GM23248 (cell line): ENCODE measurements around the gene TMBIM1. TPM values are rescaled to one million over a fixed set of nuclear protein-coding genes. Genes with fewer than 3 reads are reported as not detected.

Source experiments
- DNase-seq: peaks from one replicate; pipeline ENCODE4 v3.0.0-alpha.2; 2015
- H2AFZ ChIP-seq: fragments of 200-600 bp; sonication (generic); 2 replicates; pipeline ENCODE4 v1.6.1; 2016; ENCODE audit warnings: antibody characterized with exemption
- H3F3A ChIP-seq: fragments of 200-600 bp; sonication (generic); 2 replicates; pipeline ENCODE4 v1.6.1; 2016; ENCODE audit warnings: mild to moderate bottlenecking, antibody characterized with exemption, mixed run types; ENCODE audit not compliant: insufficient read depth
- H3K27ac ChIP-seq: fragments of 200-600 bp; sonication (generic); 2 replicates; pipeline ENCODE4 v1.5.1; 2016; ENCODE audit warnings: mild to moderate bottlenecking
- H3K27me3 ChIP-seq: fragments of 200-600 bp; sonication (generic); replicated peaks from 2 replicates; pipeline ENCODE4 v1.6.1; 2016; ENCODE audit warnings: mild to moderate bottlenecking; ENCODE audit not compliant: insufficient read depth
- H3K36me3 ChIP-seq: fragments of 200-600 bp; sonication (generic); 2 replicates; pipeline ENCODE4 v1.6.1; 2016; ENCODE audit warnings: low read depth, mild to moderate bottlenecking
- H3K4me1 ChIP-seq: fragments of 200-600 bp; sonication (generic); 2 replicates; pipeline ENCODE4 v1.6.1; 2016; ENCODE audit warnings: mild to moderate bottlenecking; ENCODE audit not compliant: insufficient read depth
- H3K4me2 ChIP-seq: fragments of 200-600 bp; sonication (generic); one replicate; pipeline ENCODE4 v1.6.1; 2016; ENCODE audit warnings: mild to moderate bottlenecking; ENCODE audit not compliant: unreplicated experiment
- H3K4me3 ChIP-seq: fragments of 200-600 bp; sonication (generic); 2 replicates; pipeline ENCODE4 v1.5.1; 2016; ENCODE audit warnings: mild to moderate bottlenecking
- H3K79me2 ChIP-seq: fragments of 200-600 bp; sonication (generic); 2 replicates; pipeline ENCODE4 v1.6.1; 2016; ENCODE audit warnings: mild to moderate bottlenecking; ENCODE audit not compliant: insufficient read depth
- H3K9ac ChIP-seq: fragments of 200-600 bp; sonication (generic); 2 replicates; pipeline ENCODE4 v1.6.1; 2016; ENCODE audit warnings: mild to moderate bottlenecking
- H3K9me2 ChIP-seq: fragments of 200-600 bp; sonication (generic); 2 replicates; pipeline ENCODE4 v1.6.1; 2016; ENCODE audit warnings: mixed run types, mild to moderate bottlenecking, moderate library complexity; ENCODE audit not compliant: insufficient read depth
- H3K9me3 ChIP-seq: fragments of 200-600 bp; sonication (generic); one replicate; pipeline ENCODE4 v1.6.1; 2017; ENCODE audit warnings: low read depth
- H4K20me1 ChIP-seq: fragments of 200-600 bp; sonication (generic); 2 replicates; pipeline ENCODE4 v1.6.0; 2016; ENCODE audit not compliant: insufficient read depth
- EZH2 ChIP-seq: fragments of 200-600 bp; sonication (generic); IDR thresholded peaks from 2 replicates; pipeline ENCODE4 v1.6.1; 2018; ENCODE audit warnings: antibody characterized with exemption, mild to moderate bottlenecking; ENCODE audit not compliant: insufficient read depth, poor library complexity, severe bottlenecking
- EZH2phosphoT487 ChIP-seq: fragments of 200-600 bp; sonication (generic); IDR thresholded peaks from 2 replicates; pipeline ENCODE4 v1.6.1; 2018; ENCODE audit warnings: antibody characterized with exemption, moderate library complexity, mild to moderate bottlenecking, low read depth; ENCODE audit not compliant: insufficient read depth
- WGBS, 2 experiments: methylation state at CpG; one replicate each; pipeline ENCODE4 v1.1.6; 2015 to 2017; ENCODE audit warnings: low lambda C conversion rate in 2 of 2, low coverage in 1 of 2; ENCODE audit errors: missing lambda C conversion rate in 2 of 2; 5-methylcytosine and 5-hydroxymethylcytosine counted together
- in situ Hi-C: fragments of 300-500 bp; cut with MboI; formaldehyde crosslinking; loops from 2 replicates; pipeline ENCODE4 v1.15.0; 2020
- polyA plus RNA-seq: library from polyadenylated mRNA; unstranded; fragments of >200 nt; fragmentation: Nextera tagmentation; extraction: Ambion mirVana; gene quantifications from 2 replicates; pipeline ENCODE4 v1.2.1, GENCODE V29; 2016
- total RNA-seq: library from RNA; depleted of rRNA; stranded (reverse); fragments of >200 nt; shearing (Covaris generic); gene quantifications from 2 replicates; pipeline ENCODE4 v1.2.3, GENCODE V29; 2014

Gene TMBIM1
- total and polyA plus RNA-seq, 2 experiments from 2014 or later, result 166 to 178 TPM

- TF ChIP-seq EZH2phosphoT487, result no peak
- TF ChIP-seq EZH2, result no peak
- Histone ChIP-seq H3K4me1 (peaks cover 20% of the 10 kb centered on the region), H3K9me3 (no peaks in the 10 kb centered on the region), H2AFZ (no peak overlapping the region), H3K27me3 (no peaks in the 10 kb centered on the region), H3K4me2 (peak overlapping the region; percentile 62), H4K20me1 (no peaks in the 10 kb centered on the region), H3K79me2 (peaks cover 77% of the 10 kb centered on the region), H3F3A (peaks cover 17% of the 10 kb centered on the region), H3K4me3 (no peak overlapping the region), H3K36me3 (peaks cover 10% of the 10 kb centered on the region; the same call in 1 of the 2 replicates), H3K9ac (peak overlapping the region; percentile 80), H3K9me2 (no peaks in the 10 kb centered on the region), H3K27ac (peak overlapping the region; percentile 84)
- 8% methylated on average over 18 of the region's 18 CpGs for WGBS, 2 experiments
- in situ Hi-C loops, result no loop called here
- DNase-seq, result peak; percentile 96
Measured at GRCh38 chr2:218272531-218273212, 19.6 kb downstream of the TMBIM1 start.

DNA sequence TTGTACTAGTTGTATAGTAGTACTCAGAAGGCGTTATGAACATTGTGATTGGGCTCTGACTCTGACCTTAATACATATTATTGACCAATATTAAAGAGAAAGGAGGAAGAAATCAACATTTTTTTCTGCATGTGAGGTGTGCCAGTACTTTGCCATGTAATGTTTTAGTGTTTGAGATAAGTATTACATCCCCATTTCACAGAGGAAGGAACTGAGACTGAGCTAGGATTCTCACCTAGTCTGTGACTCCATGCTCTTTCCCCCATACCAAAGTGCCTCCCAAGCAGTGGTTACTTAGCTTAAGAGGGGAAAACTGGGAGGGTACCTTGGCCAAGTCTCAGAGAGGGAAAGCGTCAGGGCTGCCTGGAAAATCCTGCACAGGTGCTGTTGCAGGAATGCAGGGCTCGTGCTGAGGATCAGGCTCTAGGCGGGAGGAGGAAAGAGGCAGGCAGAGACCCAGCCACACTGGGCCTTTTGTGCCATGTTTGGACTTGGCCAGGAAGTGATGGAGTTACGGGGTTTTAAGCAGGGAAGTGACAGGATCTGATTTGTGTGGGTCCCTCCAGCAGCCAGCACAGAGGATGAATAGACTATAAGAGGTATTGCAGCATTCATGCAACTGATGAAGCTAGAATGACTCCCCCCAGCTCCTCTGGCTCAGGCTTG is 20.3 kb downstream of the TMBIM1 start:
- in situ Hi-C loops, result no loop called here
- WGBS, 2 experiments, result 25 to 27% methylated on average over 5 of the region's 5 CpGs
- TF ChIP-seq EZH2phosphoT487 (no peak), EZH2 (no peak)
- no peaks in the 10 kb centered on the region for H3K9me2 ChIP-seq
- no peaks in the 10 kb centered on the region for H3K27me3 ChIP-seq
- H3K9ac ChIP-seq, result peak overlapping the region; percentile 80
- H4K20me1 ChIP-seq, result no peaks in the 10 kb centered on the region
- H3K4me3 ChIP-seq, result peak overlapping the region; percentile 89
- peaks cover 10% of the 10 kb centered on the region; the same call in 1 of the 2 replicates for H3K36me3 ChIP-seq
- peak overlapping the region; percentile 43; the same call in 1 of the 2 replicates for H3K27ac ChIP-seq
- H3K4me2 ChIP-seq, result peak overlapping the region; percentile 89
- peak; percentile 27 for DNase-seq
- peaks cover 78% of the 10 kb centered on the region for H3K79me2 ChIP-seq
- H3F3A ChIP-seq, result peaks cover 17% of the 10 kb centered on the region
- no peak overlapping the region for H2AFZ ChIP-seq
- H3K4me1 ChIP-seq, result peaks cover 20% of the 10 kb centered on the region
- no peaks in the 10 kb centered on the region for H3K9me3 ChIP-seq

- Histone ChIP-seq H3K27ac (peak overlapping the region; percentile 39), H3K9me2 (no peaks in the 10 kb centered on the region), H3K9me3 (no peaks in the 10 kb centered on the region), H3K79me2 (peaks cover 78% of the 10 kb centered on the region), H3K4me1 (peaks cover 20% of the 10 kb centered on the region), H3K4me3 (peak overlapping the region; percentile 89), H3F3A (peaks cover 17% of the 10 kb centered on the region), H4K20me1 (no peaks in the 10 kb centered on the region), H3K27me3 (no peaks in the 10 kb centered on the region), H3K4me2 (peak overlapping the region; percentile 89), H3K36me3 (peaks cover 10% of the 10 kb centered on the region; the same call in 1 of the 2 replicates), H2AFZ (0 out of 2 replicates have a peak overlapping the region, but pooled peaks have one; percentile 56), H3K9ac (peak overlapping the region; percentile 80)
- 18% methylated on average over 4 of the region's 4 CpGs for WGBS, 2 experiments
- TF ChIP-seq EZH2 (no peak), EZH2phosphoT487 (no peak)
- in situ Hi-C loops, result no loop called here
- peak; percentile 32 for DNase-seq
Measured at GRCh38 chr2:218271487-218271797, 20.9 kb downstream of the TMBIM1 start.

DNA sequence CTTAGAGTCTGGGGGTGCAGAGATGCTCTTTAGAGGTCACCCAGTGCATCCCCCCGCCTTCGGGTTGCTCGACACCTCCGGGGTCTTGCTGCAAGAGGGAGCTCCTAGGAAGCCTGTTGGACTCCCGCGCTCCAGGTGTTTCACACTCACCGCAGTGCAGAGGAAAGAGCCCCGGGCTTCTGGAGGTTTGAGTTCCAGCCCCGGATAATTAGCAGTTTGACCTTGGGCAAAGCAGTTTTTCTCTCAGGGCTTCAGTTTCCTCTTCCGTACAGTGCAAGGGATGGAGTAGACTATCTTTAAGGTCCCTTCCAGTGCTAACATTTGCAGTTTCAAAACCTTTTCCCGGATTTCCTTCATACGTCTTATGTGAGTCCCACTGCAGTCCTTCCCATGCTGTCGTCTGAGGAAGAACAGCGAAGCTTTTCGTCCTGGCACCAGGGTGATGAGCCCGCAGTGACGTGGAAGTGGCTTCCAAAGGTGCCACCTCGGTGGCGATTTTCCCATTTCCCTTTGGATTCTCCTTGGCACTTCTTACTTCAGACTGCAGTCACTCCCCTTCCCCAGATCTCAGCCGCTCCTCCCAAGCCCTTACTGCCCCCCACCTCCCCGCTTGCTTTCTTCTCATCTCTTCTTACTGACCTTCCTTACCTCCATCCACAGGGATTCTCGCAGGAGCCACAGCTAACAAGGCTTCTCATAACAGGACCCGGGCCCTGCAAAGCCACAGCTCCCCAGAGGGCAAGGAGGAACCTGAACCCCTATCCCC is 21.4 kb downstream of the TMBIM1 start:
- H3K4me2 ChIP-seq, result peak overlapping the region; percentile 89
- H3F3A ChIP-seq, result peaks cover 17% of the 10 kb centered on the region
- peak overlapping the region; percentile 89 for H3K4me3 ChIP-seq
- DNase-seq, result peak; percentile 66
- TF ChIP-seq EZH2phosphoT487 (no peak), EZH2 (no peak)
- H3K27me3 ChIP-seq, result no peaks in the 10 kb centered on the region
- WGBS, 2 experiments, result 5 to 6% methylated on average over 23 of the region's 23 CpGs
- peak overlapping the region; percentile 80 for H3K9ac ChIP-seq
- H3K4me1 ChIP-seq, result peaks cover 20% of the 10 kb centered on the region
- H3K36me3 ChIP-seq, result peaks cover 8% of the 10 kb centered on the region; the same call in 1 of the 2 replicates
- no peaks in the 10 kb centered on the region for H4K20me1 ChIP-seq
- in situ Hi-C loops, result no loop called here
- peak overlapping the region; percentile 39 for H3K27ac ChIP-seq
- no peaks in the 10 kb centered on the region for H3K9me2 ChIP-seq
- H3K9me3 ChIP-seq, result no peaks in the 10 kb centered on the region
- peaks cover 72% of the 10 kb centered on the region for H3K79me2 ChIP-seq
- peak overlapping the region; percentile 56 for H2AFZ ChIP-seq
